ENCODE results near the gene CDC45. TPM values are rescaled to one million over a fixed set of nuclear protein-coding genes. Genes with fewer than 3 reads are reported as not detected.

The CDC45 gene
- total and polyA plus RNA-seq, 2 of the 13 experiments (the other 11 are each of a cell fraction or from before 2014, with no cell fraction given), result 14.4 to 36.3 TPM

DNA sequence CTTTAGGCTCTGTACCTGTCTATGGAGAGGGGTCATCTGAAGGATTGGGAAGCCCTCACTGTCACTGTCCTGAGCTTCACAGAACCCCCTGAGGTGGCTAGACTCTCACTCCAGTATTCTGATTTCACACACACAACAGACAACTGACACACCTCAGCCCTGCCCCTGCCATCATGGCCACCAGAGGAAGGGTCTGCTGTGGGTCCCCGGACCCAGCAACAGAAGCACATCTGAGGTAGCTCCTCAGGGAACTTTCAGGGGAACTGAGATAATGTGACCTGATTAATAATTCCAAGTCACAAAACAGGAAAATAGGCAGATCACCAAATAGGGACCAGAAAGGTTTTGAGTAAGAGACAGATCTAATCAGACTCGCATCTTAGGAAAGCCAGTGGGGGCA is 24.7 kb upstream of the CDC45 start:
- no peak for ATAC-seq
- no TSS peak for BruUV-seq (replicated peaks)
- ChIA-PET CTCF (ENCODE audit: low intra/inter-chr PET ratio, low total read pairs) (no interaction called here), POLR2A (no interaction called here)
- intact Hi-C loops (cut with micrococcal nuclease; ENCODE audit: unreplicated experiment) (no loop called here), in situ Hi-C loops (cut with HindIII; ENCODE audit: extremely low pct_ligation_motif_present, low pct_unique_long_range_greater_than_20kb) (no loop called here)
- no peak for TF ChIP-seq ZNF780A (CRISPR knock-in tag; IDR thresholded peaks at IDR 0.05)
- TF ChIP-seq NFIB (CRISPR knock-in tag; IDR thresholded peaks at IDR 0.05; ENCODE audit: borderline replicate concordance), result no peak
- TF ChIP-seq ZNF512B (CRISPR knock-in tag; IDR thresholded peaks at IDR 0.05; ENCODE audit: borderline replicate concordance), result no peak
- no peak for TF ChIP-seq DPF2 (CRISPR knock-in tag; IDR thresholded peaks at IDR 0.05; ENCODE audit: borderline replicate concordance, low read depth)
- TF ChIP-seq PHF21A (CRISPR knock-in tag; IDR thresholded peaks at IDR 0.05), result no peak
- TF ChIP-seq MIER3 (CRISPR knock-in tag; IDR thresholded peaks at IDR 0.05; ENCODE audit: borderline replicate concordance), result no peak
- no peak for TF ChIP-seq ZNF710 (CRISPR knock-in tag; IDR thresholded peaks at IDR 0.05; ENCODE audit: borderline replicate concordance)
- no peak for TF ChIP-seq CENPBD1 (CRISPR knock-in tag; IDR thresholded peaks at IDR 0.05; ENCODE audit: borderline replicate concordance, low read depth)
- TF ChIP-seq KLF6 (CRISPR knock-in tag; IDR thresholded peaks at IDR 0.05), result no peak
- no peak for TF ChIP-seq NAIF1 (CRISPR knock-in tag; IDR thresholded peaks at IDR 0.05; ENCODE audit: borderline replicate concordance)
- no peak for FAIRE-seq
- Histone ChIP-seq H3K4me1 (ENCODE audit: insufficient read depth, low read length) (no peaks in the 10 kb centered on the region), H4K20me1 (ENCODE audit: insufficient read depth, low read length) (no peaks in the 10 kb centered on the region), H3K79me2 (ENCODE audit: insufficient read depth, low read length) (no peaks in the 10 kb centered on the region), H3K36me3 (replicated peaks in 1 of 2; ENCODE audit: control insufficient read depth in 1 of 2, insufficient read depth in 2 of 2, low read length in 2 of 2) (peaks cover 21 to 65% of the 10 kb centered on the region in 2 experiments; a peak in 4 of 5 replicates), H2AFZ (ENCODE audit: low read length) (no peak overlapping the region), H3K27me3 (ENCODE audit: control insufficient read depth in 1 of 2, insufficient read depth in 2 of 2, low read length in 2 of 2) (no peaks in the 10 kb centered on the region), H3K9me3 (ENCODE audit: low read length) (no peaks in the 10 kb centered on the region), H3K27ac (ENCODE audit: extremely low read length, insufficient read depth, low read length) (no peak overlapping the region), H3K9ac (ENCODE audit: insufficient read depth, low read depth, low read length) (no peak overlapping the region), H3K4me3 (replicated peaks in 1 of 3; ENCODE audit: insufficient read depth in 1 of 3, low read depth in 2 of 3, low read length in 3 of 3) (no peak overlapping the region), H3K4me2 (ENCODE audit: low read depth, low read length) (no peak overlapping the region)
- DNase-seq (ENCODE audit: low spot score), result no peak
- 100% methylated on average over 2 of the region's 2 CpGs for WGBS (ENCODE audit: low lambda C conversion rate)

Data from HepG2 (cell line).